Psoas muscle (tissue), 8 donors: ENCODE measurements around the gene TPCN2. TPM values are rescaled to one million over a fixed set of nuclear protein-coding genes. Genes with fewer than 3 reads are reported as not detected.

ENCODE experiments used
- ATAC-seq, 4 donors: fragments of 200-7000 bp; cut with Tn5 transposase; one replicate each; pipeline ENCODE4 v1.9.1; 2020; ENCODE audit warnings: moderate library complexity in 3 of 4, mild to moderate bottlenecking in 2 of 4
- DNase-seq, 2 donors: peaks; one replicate each; pipeline ENCODE4 v3.0.0-alpha.2; 2020
- H3K27ac ChIP-seq: fragments of 200-600 bp; one replicate; pipeline ENCODE4 v1.8.0; 2022
- H3K27me3 ChIP-seq, 3 donors: fragments of 200-600 bp in 1 of 3; one replicate each; pipeline versions ENCODE4 v1.6.1 to v1.8.0; 2013 to 2022; ENCODE audit warnings: low read length in 2 of 3, mild to moderate bottlenecking in 2 of 3, moderate library complexity in 1 of 3; ENCODE audit not compliant: insufficient read depth in 3 of 3
- H3K36me3 ChIP-seq, 2 donors: fragments of 200-600 bp in 1 of 2; one replicate each; pipeline versions ENCODE4 v1.6.1 to v1.8.0; 2013 to 2022; ENCODE audit warnings: low read depth in 1 of 2, mild to moderate bottlenecking in 1 of 2, moderate library complexity in 1 of 2; ENCODE audit not compliant: insufficient read depth in 1 of 2
- H3K4me1 ChIP-seq: fragments of 200-600 bp; one replicate; pipeline ENCODE4 v1.8.0; 2022
- H3K4me3 ChIP-seq: fragments of 200-600 bp; one replicate; pipeline ENCODE4 v1.8.0; 2022; ENCODE audit warnings: mild to moderate bottlenecking
- H3K9me3 ChIP-seq: fragments of 200-600 bp; one replicate; pipeline ENCODE4 v1.8.0; 2022
- WGBS, 3 donors: extraction: QIAGEN DNeasy Blood & Tissue Kit; methylation state at CpG; one replicate each; pipeline versions ENCODE4 v1.1.6 to v1.1.7; 2013; 5-methylcytosine and 5-hydroxymethylcytosine counted together
- intact Hi-C, 2 donors: fragments of 100-400 bp; cut with DNase I; formaldehyde crosslinking; loops; one replicate each; pipeline versions ENCODE4 v1.11.0 to v1.14.2; 2022
- polyA plus RNA-seq, 3 donors: library from polyadenylated mRNA; stranded (reverse); fragments of 200-250 nt; gene quantifications; one replicate each; pipeline ENCODE4 v1.2.3, GENCODE V29; 2013
- total RNA-seq, 4 donors: library from RNA; stranded (reverse); fragmentation: NEBNext Ultra II Directional in 2 of 4; extraction: Animal tissue kit (Norgen Biotek cat#: 25700) in 2 of 4; gene quantifications; one replicate each; pipeline versions ENCODE4 v1.2.1 to v1.2.4, GENCODE V29; 2021 to 2023
- TF ChIP-seq, protein P1 (sequence below): fragments of 200-600 bp; IDR thresholded peaks from one replicate; pipeline ENCODE4 v1.8.0; 2022; ENCODE audit warnings: antibody characterized with exemption
- donor health status: healthy with polysubstance abuse.
- donor health status: DM: no; HTN: no; CAD: no; lungs with moderate emphysema.
- donor health status: Bipolar disorder and iron deficiency.
- donor health status: healthy.
- donor health status: DM: yes; HTN: yes; CAD: no.
- donor health status: DM: no; HTN: no; CAD: no.
- donor health status: DM: no; HTN: no; CAD: no.
- donor health status: DM: yes; HTN: yes; CAD: no.

The TPCN2 gene
- total and polyA plus RNA-seq, 7 donors: 2.2 to 6.0 (median 3.5) TPM

DNA sequence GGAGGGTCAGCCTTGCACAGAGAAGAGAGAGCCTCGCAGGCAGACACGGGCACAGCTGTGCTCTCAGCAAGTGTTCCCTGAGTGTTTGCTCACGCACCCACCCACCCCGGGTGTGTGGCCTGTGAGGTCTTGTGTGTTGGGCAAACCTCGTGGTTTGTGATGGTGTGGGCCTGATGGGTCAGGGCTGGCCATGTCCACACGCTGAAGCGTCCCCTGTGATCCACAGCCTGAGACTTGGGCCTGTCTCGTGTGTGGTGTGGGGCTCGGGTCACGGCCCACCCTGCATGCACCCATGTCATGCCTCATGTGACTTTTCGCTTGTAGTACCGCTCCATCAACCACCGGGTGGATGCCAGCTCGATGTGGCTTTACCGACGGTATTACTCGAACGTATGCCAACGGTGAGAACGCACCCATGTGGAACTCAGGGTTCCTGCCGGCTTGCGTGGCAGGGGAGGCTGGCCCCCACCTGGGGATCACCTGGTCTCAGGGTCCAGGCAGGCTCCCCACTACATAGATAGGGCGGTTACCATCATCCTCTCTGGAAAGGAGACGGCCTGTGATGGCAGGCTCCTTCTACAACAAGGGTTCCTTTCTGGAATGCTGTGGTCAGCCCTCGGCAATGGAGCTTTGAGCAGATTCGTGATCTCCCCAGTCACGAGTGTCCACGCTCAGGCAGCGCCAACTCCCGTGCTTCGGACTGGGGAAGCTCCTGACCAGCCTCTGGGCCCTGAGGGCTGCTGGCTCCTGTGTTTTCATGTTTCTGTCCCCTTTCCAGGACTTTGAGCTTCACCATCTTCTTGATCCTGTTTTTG lies 5.9 kb downstream of the TPCN2 start:
- no peak overlapping the region for H3K27ac ChIP-seq
- no peak overlapping the region for H3K4me3 ChIP-seq
- TF ChIP-seq, protein P1, sequence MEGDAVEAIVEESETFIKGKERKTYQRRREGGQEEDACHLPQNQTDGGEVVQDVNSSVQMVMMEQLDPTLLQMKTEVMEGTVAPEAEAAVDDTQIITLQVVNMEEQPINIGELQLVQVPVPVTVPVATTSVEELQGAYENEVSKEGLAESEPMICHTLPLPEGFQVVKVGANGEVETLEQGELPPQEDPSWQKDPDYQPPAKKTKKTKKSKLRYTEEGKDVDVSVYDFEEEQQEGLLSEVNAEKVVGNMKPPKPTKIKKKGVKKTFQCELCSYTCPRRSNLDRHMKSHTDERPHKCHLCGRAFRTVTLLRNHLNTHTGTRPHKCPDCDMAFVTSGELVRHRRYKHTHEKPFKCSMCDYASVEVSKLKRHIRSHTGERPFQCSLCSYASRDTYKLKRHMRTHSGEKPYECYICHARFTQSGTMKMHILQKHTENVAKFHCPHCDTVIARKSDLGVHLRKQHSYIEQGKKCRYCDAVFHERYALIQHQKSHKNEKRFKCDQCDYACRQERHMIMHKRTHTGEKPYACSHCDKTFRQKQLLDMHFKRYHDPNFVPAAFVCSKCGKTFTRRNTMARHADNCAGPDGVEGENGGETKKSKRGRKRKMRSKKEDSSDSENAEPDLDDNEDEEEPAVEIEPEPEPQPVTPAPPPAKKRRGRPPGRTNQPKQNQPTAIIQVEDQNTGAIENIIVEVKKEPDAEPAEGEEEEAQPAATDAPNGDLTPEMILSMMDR: no peak
- H3K4me1 ChIP-seq: peaks cover 20% of the 10 kb centered on the region
- no peak for ATAC-seq
- peaks cover 0 to 27% of the 10 kb centered on the region in 2 donors for H3K36me3 ChIP-seq
- H3K9me3 ChIP-seq: no peaks in the 10 kb centered on the region
- intact Hi-C loops: no loop called here
- DNase-seq: no peak
- no peaks in the 10 kb centered on the region for H3K27me3 ChIP-seq
- WGBS, 3 donors: 85 to 89% (median 85%) methylated on average over 31 of the region's 31 CpGs

DNA sequence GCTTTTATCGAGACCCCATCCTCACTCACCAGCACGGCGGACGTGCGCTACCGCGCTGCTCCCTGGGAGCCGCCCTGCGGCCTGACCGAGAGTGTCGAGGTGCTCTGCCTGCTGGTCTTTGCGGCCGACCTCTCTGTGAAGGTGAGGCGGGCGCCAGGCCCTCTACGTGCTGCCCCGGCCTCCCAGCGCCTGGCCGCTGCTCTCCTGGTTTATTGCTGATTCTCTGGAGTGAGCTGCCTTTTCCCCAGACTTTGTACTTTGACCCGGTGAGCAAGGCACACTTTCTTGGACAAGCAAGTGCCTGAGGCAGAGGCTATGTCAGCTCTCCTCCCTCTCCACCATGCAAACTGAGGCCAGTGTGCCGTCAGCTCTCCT lies 6.5 kb downstream of the TPCN2 start:
- Histone ChIP-seq H3K27me3 (no peaks in the 10 kb centered on the region), H3K4me1 (peaks cover 14% of the 10 kb centered on the region), H3K9me3 (no peaks in the 10 kb centered on the region), H3K27ac (no peak overlapping the region), H3K36me3 (peaks cover 0 to 30% of the 10 kb centered on the region in 2 donors), H3K4me3 (no peak overlapping the region)
- ATAC-seq: no peak
- 91% methylated on average over 21 of the region's 21 CpGs for WGBS, 3 donors
- intact Hi-C loops: no loop called here
- DNase-seq: no peak
- TF ChIP-seq, protein P1: no peak

DNA sequence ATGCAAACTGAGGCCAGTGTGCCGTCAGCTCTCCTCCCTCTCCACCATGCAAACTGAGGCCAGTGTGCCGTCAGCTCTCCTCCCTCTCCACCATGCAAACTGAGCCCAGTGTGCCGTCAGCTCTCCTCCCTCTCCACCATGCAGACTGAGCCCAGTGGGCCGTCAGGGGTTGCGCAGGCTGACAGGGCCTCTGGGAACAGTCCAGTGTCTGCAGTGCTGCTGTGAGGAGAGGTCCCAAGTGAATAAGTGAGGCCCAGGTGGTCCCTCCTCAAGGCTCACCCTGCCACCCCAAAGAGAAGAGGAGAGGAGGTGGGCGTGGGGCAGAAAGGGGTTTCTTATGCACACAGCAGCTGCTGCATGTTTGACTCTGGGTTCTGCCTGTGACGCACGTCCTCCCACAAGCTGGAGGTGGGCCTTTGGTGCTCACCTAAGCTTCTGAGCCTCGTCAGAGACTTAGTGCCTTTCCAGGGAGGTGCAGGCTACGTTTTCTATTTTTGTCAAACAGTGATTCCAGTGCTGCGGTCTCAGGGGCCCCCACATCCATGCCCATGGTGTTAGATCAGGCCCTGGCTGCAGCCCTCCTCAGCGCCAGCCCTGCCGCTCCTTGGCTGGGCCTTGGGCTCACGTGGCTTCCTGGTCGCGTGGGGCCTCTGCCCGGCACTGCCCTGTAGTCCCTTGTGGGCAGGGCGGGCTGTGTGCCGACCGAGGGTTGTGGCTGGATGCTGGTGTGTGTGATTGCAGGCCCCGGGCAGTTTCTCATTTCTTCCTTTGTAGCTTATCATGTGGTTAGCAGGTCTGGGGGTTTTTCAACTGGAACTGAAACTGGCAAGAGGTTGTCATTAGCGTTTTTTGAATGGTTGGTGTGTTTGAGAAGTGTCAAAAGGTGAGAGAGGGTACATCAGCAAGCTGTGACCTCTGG lies 7.1 kb downstream of the TPCN2 start:
- Histone ChIP-seq H3K4me1 (peaks cover 10% of the 10 kb centered on the region), H3K4me3 (no peak overlapping the region), H3K27ac (peak overlapping the region; percentile 30), H3K36me3 (peaks cover 0 to 30% of the 10 kb centered on the region in 2 donors), H3K27me3 (no peaks in the 10 kb centered on the region), H3K9me3 (no peaks in the 10 kb centered on the region)
- TF ChIP-seq, protein P1: no peak
- intact Hi-C loops: no loop called here
- WGBS, 3 donors: 71 to 87% (median 73%) methylated on average over 20 to 22 of the region's 22 CpGs
- DNase-seq (peak in 1 of 2 donors; percentile 47), ATAC-seq (peak; percentile 58 to 88 (median 84))

DNA sequence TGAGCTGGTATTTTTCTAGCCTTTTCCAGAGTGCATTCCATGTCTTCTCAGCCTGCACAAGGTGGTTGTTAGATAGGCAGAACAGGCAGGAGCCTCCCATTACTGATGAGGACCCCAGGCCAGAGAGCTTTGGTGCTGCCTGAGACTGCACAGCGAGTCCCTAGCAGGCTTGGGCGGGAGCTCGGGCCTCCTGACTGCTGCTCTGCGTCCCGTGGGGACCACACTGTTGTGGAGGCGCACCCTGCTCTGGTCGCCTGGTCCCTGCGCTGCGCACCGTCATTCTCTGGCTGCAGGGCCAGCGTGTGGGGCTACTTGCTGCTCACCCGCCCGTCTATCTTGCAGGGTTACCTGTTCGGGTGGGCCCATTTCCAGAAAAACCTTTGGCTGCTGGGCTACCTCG lies 8.5 kb downstream of the TPCN2 start:
- 92 to 96% (median 93%) methylated on average over 15 of the region's 15 CpGs for WGBS, 3 donors
- ATAC-seq (no peak), DNase-seq (no peak)
- H3K36me3 ChIP-seq: peaks cover 0 to 30% of the 10 kb centered on the region in 2 donors
- no peak overlapping the region for H3K4me3 ChIP-seq
- no peaks in the 10 kb centered on the region for H3K9me3 ChIP-seq
- H3K27ac ChIP-seq: no peak overlapping the region
- no peaks in the 10 kb centered on the region for H3K4me1 ChIP-seq
- no peaks in the 10 kb centered on the region for H3K27me3 ChIP-seq
- intact Hi-C loops: no loop called here
- TF ChIP-seq, protein P1: no peak
